Stimulated activated CD4-positive, alpha-beta T cell treated with anti-CD3 and anti-CD28 coated beads, Interleukin-1b, Interleukin-23, amount 100 ng/mL, for 48 hours (primary cell): ENCODE data around the gene TELO2.

Experiments
- DNase-seq: peaks from one replicate; pipeline ENCODE4 v3.0.0-alpha.2; 2020

Gene TELO2

GRCh38 chr16:1492923-1493745 is at the start of gene TELO2:
Gene TELO2 (plus strand): TSS chr16:1493360. CDS start chr16:1494282, 922 bp downstream.
- DNase-seq: peak; percentile 82

- DNase-seq: no peak
Observed at GRCh38 chr16:1443403-1443973, 49.7 kb upstream of the TELO2 start.

GRCh38 chr16:1443980-1444729 is 49.0 kb upstream of the TELO2 start, which contains the start of gene CCDC154:
Gene CCDC154 (minus strand): TSS chr16:1444556. CDS start chr16:1444322, 234 bp downstream.
- no peak for DNase-seq

- DNase-seq: no peak
Observed at GRCh38 chr16:1444730-1445517, 48.2 kb upstream of the TELO2 start.

- no peak for DNase-seq
Observed at GRCh38 chr16:1445518-1446203, 47.5 kb upstream of the TELO2 start.

GRCh38 chr16:1446296-1447080 is 46.7 kb upstream of the TELO2 start:
- no peak for DNase-seq

- no peak for DNase-seq
Observed at GRCh38 chr16:1447965-1448364, 45.2 kb upstream of the TELO2 start.

- DNase-seq: no peak
Observed at GRCh38 chr16:1448536-1449116, 44.5 kb upstream of the TELO2 start.

GRCh38 chr16:1449201-1449788 is 43.9 kb upstream of the TELO2 start:
- no peak for DNase-seq

- DNase-seq: no peak
Observed at GRCh38 chr16:1450218-1450617, 42.9 kb upstream of the TELO2 start.

GRCh38 chr16:1450841-1451240 is 42.3 kb upstream of the TELO2 start:
- no peak for DNase-seq

GRCh38 chr16:1451702-1452392 is 41.3 kb upstream of the TELO2 start:
- no peak for DNase-seq

GRCh38 chr16:1452530-1452929 is 40.6 kb upstream of the TELO2 start:
- no peak for DNase-seq

GRCh38 chr16:1453316-1453715 is 39.8 kb upstream of the TELO2 start:
- no peak for DNase-seq

- no peak for DNase-seq
Observed at GRCh38 chr16:1454561-1454960, 38.6 kb upstream of the TELO2 start.

GRCh38 chr16:1455190-1456171 is 37.7 kb upstream of the TELO2 start:
- no peak for DNase-seq

- DNase-seq: no peak
Observed at GRCh38 chr16:1456951-1457350, 36.2 kb upstream of the TELO2 start.

GRCh38 chr16:1457489-1458245 is 35.5 kb upstream of the TELO2 start:
- no peak for DNase-seq
